ENCODE data around the gene PET117. TPM values are rescaled to one million over a fixed set of nuclear protein-coding genes. Genes with fewer than 3 reads are reported as not detected.
"Not testable (repeated sequence)": the region's sequence is repeated elsewhere in the genome, so short reads cannot be mapped to it uniquely, and the experiment has no call there.

PET117 gene
- total RNA-seq, 1 donor from 2014 or later = 8.7 TPM

GRCh38 chr20:18164356-18164755, 26.7 kb downstream of the PET117 start:
- DNase-seq (ENCODE audit: low spot score) = no peak

GRCh38 chr20:18165553-18165952, 27.9 kb downstream of the PET117 start:
- DNase-seq (ENCODE audit: low spot score) = no peak

DNA sequence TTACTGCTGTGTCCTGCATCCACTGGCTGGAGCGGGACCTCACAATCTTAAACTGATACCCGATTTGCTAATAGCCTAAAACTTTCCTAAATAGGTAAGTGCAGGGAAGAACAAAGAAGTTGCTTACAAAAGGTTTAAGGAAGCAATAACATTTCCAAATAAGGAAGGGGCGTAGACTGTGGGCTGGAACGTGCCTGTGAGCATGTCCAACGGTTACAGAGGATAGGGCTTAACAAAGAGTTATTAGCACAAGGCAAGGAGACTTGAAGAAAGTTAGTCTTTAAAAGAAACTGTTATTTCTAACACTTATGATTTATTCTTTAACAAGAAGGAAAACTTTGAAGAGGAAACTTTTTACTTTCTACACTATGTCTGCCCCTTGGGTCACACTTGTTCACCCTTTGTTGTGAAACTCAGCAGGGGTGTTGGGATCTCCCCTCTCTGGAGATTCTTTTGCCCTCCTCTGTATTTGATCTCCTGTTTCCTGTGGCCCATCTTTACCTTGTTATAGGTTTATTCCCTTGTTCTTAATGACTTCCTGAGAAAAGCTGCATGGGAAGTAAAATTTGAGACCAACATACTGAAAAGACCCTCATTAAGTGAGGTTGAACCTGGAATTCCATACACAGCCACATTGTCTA, 28.7 kb downstream of the PET117 start:
- no peak for DNase-seq (ENCODE audit: low spot score)

DNA sequence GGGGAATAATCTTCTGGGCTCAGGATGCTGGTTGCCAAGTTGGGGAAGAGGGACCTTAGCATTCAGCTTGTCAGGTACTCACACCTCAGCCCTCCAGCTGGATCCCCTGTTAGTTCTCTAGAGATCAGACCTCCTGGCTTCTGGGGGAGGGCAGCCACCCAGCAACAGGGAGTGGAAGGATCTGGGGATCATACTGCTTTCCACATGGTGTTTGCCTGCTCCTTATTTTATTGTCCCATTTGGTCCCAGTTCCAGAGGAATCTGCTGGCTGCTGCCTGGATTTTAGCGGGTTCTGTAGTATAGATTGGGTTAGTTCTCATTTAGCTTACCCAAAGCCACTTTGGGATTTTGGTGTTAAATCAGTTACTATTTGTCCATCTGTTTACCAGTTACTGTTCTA, 29.3 kb downstream of the PET117 start:
- DNase-seq (ENCODE audit: low spot score) = no peak

DNA sequence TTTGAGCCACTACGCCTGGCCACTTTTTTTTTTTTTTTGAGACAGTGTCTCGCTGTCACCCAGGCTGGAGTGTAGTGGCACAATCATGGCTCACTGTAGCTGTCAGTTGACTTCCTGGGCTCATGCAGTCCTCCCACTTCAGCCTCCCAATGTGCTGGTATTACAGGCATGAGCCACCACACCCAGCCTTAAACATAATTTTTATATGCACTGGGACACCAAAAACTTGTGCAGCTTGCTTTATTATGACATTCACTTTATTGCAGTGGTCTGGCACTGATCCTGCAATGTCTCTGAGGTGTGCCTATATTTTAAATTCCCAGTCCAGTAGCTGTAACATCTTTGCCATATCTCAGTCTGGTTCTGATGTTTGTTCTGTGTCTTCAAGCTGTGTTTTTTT, 34.7 kb downstream of the PET117 start:
- no peak for DNase-seq (ENCODE audit: low spot score)

DNA sequence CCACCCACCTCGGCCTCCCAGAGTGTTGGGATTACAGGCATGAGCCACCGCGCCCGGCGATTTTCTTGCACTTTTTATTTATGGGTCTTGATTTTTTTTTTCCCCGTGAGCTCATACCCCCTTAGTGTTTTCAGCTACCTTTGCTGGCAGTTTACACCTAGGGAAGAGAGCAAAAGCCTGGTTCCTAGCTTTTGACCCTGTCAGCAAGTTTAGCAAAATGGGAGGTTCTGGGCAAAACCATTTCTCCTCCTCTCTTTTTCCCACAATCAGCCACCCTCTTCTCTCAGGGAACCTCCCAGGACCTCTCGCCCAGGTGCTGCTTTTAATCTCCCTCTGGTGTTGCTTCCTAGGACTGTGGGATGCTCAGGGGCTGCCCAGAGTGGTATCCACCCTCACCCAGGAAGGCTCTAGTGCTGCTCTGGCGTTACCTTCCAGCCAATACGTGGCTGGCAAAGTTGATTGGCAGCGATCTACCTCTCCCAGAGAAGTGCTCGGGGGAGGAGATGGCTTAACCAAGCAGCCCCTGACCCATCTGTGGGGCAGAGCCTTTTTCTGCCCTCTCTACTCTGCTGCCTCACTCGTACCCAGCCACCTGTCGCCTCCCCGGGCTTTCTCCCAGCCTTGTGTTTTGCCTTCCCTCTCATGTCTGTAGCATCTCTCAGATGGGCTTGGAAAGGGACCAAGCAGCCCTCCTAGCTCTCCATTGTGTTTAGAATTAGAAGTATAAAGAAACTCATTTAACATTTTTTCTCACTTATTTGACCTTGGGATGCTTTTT, 37.4 kb downstream of the PET117 start:
- DNase-seq (ENCODE audit: low spot score) = no peak

DNA sequence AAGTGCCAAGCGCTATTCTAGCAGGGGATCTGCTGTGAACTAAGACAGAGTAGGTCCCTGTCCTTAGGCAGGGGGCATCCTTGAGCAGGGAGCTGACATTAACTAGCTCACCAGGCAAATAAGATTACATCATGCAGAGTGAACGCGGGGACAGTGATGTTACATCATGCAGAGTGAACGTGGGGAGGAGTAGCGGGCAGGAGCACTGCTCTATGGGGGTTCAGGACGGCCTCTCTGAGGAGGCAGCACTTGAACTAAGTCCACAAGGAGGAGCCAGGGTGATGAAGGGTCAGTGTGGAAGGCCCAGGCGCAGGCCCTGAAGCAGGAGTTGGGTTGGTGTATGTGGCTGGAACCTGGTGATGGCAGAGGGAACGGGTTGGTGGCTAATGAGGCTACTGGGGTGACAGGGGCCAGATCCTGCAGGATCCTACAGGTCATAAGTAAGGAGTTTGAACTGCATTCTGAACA, 38.7 kb downstream of the PET117 start:
- no peak for DNase-seq (ENCODE audit: low spot score)

DNA sequence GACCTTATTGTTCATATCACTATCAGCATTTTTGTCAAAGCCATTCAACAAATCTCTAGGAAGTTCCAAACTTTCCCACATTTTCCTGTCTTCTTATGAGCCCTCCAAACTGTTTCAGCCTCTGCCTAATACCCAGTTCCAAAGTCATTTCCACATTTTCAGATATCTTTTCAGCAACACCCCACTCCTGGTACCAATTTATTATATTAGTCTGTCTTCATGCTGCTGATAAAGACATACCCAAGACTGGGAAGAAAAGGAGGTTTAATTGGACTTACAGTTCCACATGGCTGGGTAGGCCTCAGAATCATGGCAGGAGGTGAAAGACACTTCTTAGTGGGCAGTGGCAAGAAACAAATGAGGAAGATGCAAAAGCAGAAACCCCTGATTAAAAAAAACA, 42.7 kb downstream of the PET117 start:
- not testable (repeated sequence) for DNase-seq (ENCODE audit: low spot score)

- no peak for DNase-seq (ENCODE audit: low spot score)
Observed at GRCh38 chr20:18180815-18181214, 43.2 kb downstream of the PET117 start.

- no peak for DNase-seq (ENCODE audit: low spot score)
Observed at GRCh38 chr20:18187020-18187419, 49.4 kb downstream of the PET117 start.

DNA sequence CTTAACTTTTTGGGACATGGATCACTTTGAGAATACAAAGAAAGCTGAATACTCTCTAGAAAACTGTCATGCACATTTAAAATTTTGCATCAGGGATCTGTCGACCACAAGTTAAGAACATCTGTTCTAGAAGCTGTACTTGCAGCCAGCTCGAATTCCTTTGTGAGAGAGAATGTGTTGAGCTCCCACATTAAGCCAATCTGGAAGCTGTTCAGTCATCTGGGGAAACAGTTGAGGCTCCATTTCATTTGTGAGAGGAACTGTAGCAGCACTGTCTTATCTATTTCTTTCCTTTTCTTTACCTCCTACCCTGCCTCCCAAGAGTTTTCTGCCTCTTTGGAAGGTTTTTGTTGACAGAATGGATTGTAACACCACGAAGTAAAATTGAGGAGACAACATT, 50.8 kb downstream of the PET117 start:
- DNase-seq (ENCODE audit: low spot score) = no peak

- no peak for DNase-seq (ENCODE audit: low spot score)
Observed at GRCh38 chr20:18190338-18191233, 52.9 kb downstream of the PET117 start.

- no peak for DNase-seq (ENCODE audit: low spot score)
Observed at GRCh38 chr20:18191306-18191705, 53.6 kb downstream of the PET117 start.

Other genes starting within 250 kb of the PET117 start
- gene SNX5, start 169.1 kb upstream of the PET117 start, total RNA-seq = 90.7 TPM
- 15.1 TPM for gene MGME1, start 168.8 kb upstream of the PET117 start, total RNA-seq
- gene OVOL2, start 79.9 kb upstream of the PET117 start, total RNA-seq = 16.2 TPM
- gene KAT14, start within 50 bp of the PET117 start, total RNA-seq = 16.0 TPM
- 17.3 TPM for gene ZNF133, start 150.7 kb downstream of the PET117 start, total RNA-seq